Caco-2 (cell line): ENCODE results near the gene SH3BP2. TPM values are rescaled to one million over a fixed set of nuclear protein-coding genes. Genes with fewer than 3 reads are reported as not detected.

Source experiments
- BruUV-seq: library from RNA; stranded (reverse); fragments of 400-500 nt; replicated peaks from 2 replicates; lab custom pipeline; 2021; lab: Mats Ljungman, UMichigan
- CTCF ChIA-PET: fragments of 300-600 bp; sonication (Branson Sonifier 250); formaldehyde crosslinking; loops from one replicate; lab custom pipeline; 2022; ENCODE audit warnings: antibody characterized with exemption; lab: Charles Lee
- POLR2A ChIA-PET: fragments of 300-600 bp; sonication (Branson Sonifier 250); formaldehyde crosslinking; loops from one replicate; lab custom pipeline; 2022; ENCODE audit warnings: antibody characterized with exemption; lab: Charles Lee
- DNase-seq, 2 experiments: peaks; one replicate each; pipeline versions ENCODE4 v3.0.0 to v3.0.0-alpha.2; 2020 to 2022
- H3K27me3 ChIP-seq: replicated peaks from 2 replicates; pipeline ENCODE4 v1.6.0; 2011; ENCODE audit warnings: low read length; ENCODE audit not compliant: control insufficient read depth, insufficient read depth
- H3K36me3 ChIP-seq: 2 replicates; pipeline ENCODE4 v1.5.1; 2011; ENCODE audit warnings: low read length; ENCODE audit not compliant: control insufficient read depth, insufficient read depth
- H3K4me1 ChIP-seq: fragments of 250-450 bp; sonication (Bioruptor Pico); 2 replicates; pipeline ENCODE4 v1.5.1; 2020; ENCODE audit warnings: mild to moderate bottlenecking
- H3K4me3 ChIP-seq: 2 replicates; pipeline ENCODE4 v1.5.1; 2011; ENCODE audit warnings: low read depth, mild to moderate bottlenecking, control low read depth, low read length
- H3K9me3 ChIP-seq: fragments of 250-450 bp; sonication (Bioruptor Pico); 2 replicates; pipeline ENCODE4 v1.5.1; 2020; ENCODE audit warnings: mild to moderate bottlenecking, moderate library complexity
- H3K27ac Mint-ChIP-seq: one replicate; pipeline ENCODE4 v1.8.0; 2022; ENCODE audit warnings: mixed read lengths; ENCODE audit not compliant: unreplicated experiment
- H3K27me3 Mint-ChIP-seq: one replicate; pipeline ENCODE4 v1.8.0; 2022; ENCODE audit warnings: mixed read lengths; ENCODE audit not compliant: insufficient read depth, unreplicated experiment
- H3K36me3 Mint-ChIP-seq: one replicate; pipeline ENCODE4 v1.8.0; 2022; ENCODE audit warnings: mild to moderate bottlenecking, mixed read lengths; ENCODE audit not compliant: insufficient read depth, unreplicated experiment
- H3K4me1 Mint-ChIP-seq: one replicate; pipeline ENCODE4 v1.8.0; 2022; ENCODE audit warnings: low read depth, mixed read lengths; ENCODE audit not compliant: unreplicated experiment
- H3K4me3 Mint-ChIP-seq: one replicate; pipeline ENCODE4 v1.8.0; 2022; ENCODE audit warnings: mild to moderate bottlenecking, moderate library complexity, mixed read lengths; ENCODE audit not compliant: unreplicated experiment
- H3K9me3 Mint-ChIP-seq: one replicate; pipeline ENCODE4 v1.8.0; 2022; ENCODE audit warnings: mixed read lengths; ENCODE audit not compliant: unreplicated experiment
- intact Hi-C: fragments of 100-400 bp; cut with micrococcal nuclease; formaldehyde crosslinking; loops from one replicate; pipeline ENCODE4 v1.10.0; 2022; ENCODE audit not compliant: unreplicated experiment
- total RNA-seq: library from RNA; stranded (reverse); gene quantifications from 2 replicates; pipeline ENCODE4 v1.2.3, GENCODE V29; 2022
- TF ChIP-seq, protein P1 (sequence below), 2 experiments: fragments of 200-600 bp in 1 of 2; IDR thresholded peaks; 1 replicate in 1 of 2; 2 replicates in 1 of 2; pipeline versions ENCODE4 v1.5.1 to v1.8.0; 2011 to 2022; ENCODE audit warnings: antibody characterized with exemption in 1 of 2, control low read depth in 1 of 2, inconsistent platforms in 1 of 2, low read depth in 1 of 2, low read length in 1 of 2, mild to moderate bottlenecking in 1 of 2, moderate library complexity in 1 of 2; ENCODE audit not compliant: insufficient read depth in 1 of 2, severe bottlenecking in 1 of 2, unreplicated experiment in 1 of 2

Gene SH3BP2
- total RNA-seq, 1 experiment from 2014 or later: 44.4 TPM

DNA sequence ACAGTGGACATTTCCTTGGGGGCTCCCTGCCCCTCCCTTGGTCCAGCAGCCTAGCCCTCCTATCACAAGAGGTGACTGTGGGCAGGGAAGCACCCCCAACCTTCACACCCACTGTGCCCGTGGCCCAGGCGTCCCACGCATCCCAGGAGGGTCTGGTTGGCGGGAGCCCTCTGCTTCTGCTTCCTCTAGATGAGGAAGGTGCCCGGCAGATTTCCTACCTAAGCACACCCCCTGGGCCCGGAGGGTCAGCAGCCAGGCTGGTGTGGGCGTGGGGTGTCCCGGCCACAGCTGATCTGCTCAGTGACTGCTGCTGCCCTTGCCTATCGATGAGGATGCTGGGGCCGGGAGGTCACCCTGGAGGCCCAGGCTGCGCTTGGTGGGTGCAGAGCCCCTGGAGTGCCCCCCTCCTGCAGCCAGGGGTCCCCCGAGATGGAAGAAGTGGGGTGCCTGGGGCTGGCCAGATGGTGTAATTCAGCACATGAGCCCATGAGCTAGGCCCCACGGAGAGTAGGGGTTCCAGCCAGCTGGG, 12.2 kb downstream of the SH3BP2 start:
- H3K9me3 ChIP-seq: no peaks in the 10 kb centered on the region
- Mint-ChIP-seq H3K36me3 (no peaks in the 10 kb centered on the region), H3K4me1 (no peaks in the 10 kb centered on the region), H3K27me3 (no peaks in the 10 kb centered on the region), H3K9me3 (no peaks in the 10 kb centered on the region), H3K4me3 (no peak overlapping the region), H3K27ac (no peak overlapping the region)
- no peaks in the 10 kb centered on the region for H3K36me3 ChIP-seq
- 0 out of 2 replicates have a peak, but pooled peaks cover 3% of the 10 kb centered on the region for H3K4me1 ChIP-seq
- POLR2A ChIA-PET: no interaction called here
- CTCF ChIA-PET: no interaction called here
- TF ChIP-seq, protein P1, sequence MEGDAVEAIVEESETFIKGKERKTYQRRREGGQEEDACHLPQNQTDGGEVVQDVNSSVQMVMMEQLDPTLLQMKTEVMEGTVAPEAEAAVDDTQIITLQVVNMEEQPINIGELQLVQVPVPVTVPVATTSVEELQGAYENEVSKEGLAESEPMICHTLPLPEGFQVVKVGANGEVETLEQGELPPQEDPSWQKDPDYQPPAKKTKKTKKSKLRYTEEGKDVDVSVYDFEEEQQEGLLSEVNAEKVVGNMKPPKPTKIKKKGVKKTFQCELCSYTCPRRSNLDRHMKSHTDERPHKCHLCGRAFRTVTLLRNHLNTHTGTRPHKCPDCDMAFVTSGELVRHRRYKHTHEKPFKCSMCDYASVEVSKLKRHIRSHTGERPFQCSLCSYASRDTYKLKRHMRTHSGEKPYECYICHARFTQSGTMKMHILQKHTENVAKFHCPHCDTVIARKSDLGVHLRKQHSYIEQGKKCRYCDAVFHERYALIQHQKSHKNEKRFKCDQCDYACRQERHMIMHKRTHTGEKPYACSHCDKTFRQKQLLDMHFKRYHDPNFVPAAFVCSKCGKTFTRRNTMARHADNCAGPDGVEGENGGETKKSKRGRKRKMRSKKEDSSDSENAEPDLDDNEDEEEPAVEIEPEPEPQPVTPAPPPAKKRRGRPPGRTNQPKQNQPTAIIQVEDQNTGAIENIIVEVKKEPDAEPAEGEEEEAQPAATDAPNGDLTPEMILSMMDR (IDR thresholded peaks at IDR 0.05; ENCODE audit: insufficient read depth in 1 of 2, low read depth in 1 of 2, low read length in 1 of 2, severe bottlenecking in 1 of 2, unreplicated experiment in 1 of 2): no peak
- intact Hi-C loops: no loop called here
- no peaks in the 10 kb centered on the region for H3K27me3 ChIP-seq
- DNase-seq: no peak
- BruUV-seq: no TSS peak
- no peak overlapping the region for H3K4me3 ChIP-seq

DNA sequence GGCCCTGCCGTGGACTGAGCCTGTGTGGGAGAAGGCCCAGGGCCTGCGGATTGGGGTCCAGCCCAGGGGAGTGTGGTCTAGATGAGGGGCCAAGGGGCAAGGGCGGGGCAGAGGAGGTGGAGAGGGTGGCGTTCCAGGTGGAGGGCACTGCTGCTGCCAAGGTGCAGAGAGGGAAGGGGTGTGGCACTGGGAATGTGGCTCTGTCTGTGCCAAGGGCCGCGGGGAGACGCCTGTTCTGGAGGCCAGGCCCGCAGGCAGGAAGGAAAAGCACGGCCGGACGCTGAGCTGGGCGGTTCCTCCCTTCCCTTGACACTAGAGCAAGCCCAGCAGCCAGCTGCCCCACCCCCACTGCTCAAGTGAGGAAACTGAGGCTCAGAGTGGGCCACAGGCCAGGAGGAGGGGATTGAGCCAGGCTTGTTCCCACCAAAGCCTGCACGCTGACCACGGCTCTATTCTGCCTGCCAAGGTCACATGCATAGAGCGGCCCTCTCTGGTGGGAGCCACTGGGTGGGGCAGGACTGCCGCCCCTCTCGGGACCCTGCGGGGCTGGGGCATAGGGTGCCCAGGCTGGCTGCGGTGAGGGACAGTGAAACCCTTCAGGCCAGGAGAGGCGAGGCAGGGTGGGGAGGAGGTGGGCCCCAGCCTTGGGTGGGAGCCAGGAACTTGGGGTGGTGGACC, 13.0 kb downstream of the SH3BP2 start:
- TF ChIP-seq, protein P1 (IDR thresholded peaks at IDR 0.05; ENCODE audit: insufficient read depth in 1 of 2, low read depth in 1 of 2, low read length in 1 of 2, severe bottlenecking in 1 of 2, unreplicated experiment in 1 of 2): no peak
- Histone ChIP-seq H3K9me3 (no peaks in the 10 kb centered on the region), H3K4me1 (0 out of 2 replicates have a peak, but pooled peaks cover 3% of the 10 kb centered on the region), H3K4me3 (no peak overlapping the region), H3K36me3 (no peaks in the 10 kb centered on the region), H3K27me3 (no peaks in the 10 kb centered on the region)
- Mint-ChIP-seq H3K4me3 (no peak overlapping the region), H3K4me1 (no peaks in the 10 kb centered on the region), H3K27me3 (no peaks in the 10 kb centered on the region), H3K27ac (no peak overlapping the region), H3K9me3 (no peaks in the 10 kb centered on the region), H3K36me3 (no peaks in the 10 kb centered on the region)
- intact Hi-C loops: no loop called here
- ChIA-PET POLR2A (no interaction called here), CTCF (no interaction called here)
- BruUV-seq: no TSS peak
- DNase-seq: no peak

DNA sequence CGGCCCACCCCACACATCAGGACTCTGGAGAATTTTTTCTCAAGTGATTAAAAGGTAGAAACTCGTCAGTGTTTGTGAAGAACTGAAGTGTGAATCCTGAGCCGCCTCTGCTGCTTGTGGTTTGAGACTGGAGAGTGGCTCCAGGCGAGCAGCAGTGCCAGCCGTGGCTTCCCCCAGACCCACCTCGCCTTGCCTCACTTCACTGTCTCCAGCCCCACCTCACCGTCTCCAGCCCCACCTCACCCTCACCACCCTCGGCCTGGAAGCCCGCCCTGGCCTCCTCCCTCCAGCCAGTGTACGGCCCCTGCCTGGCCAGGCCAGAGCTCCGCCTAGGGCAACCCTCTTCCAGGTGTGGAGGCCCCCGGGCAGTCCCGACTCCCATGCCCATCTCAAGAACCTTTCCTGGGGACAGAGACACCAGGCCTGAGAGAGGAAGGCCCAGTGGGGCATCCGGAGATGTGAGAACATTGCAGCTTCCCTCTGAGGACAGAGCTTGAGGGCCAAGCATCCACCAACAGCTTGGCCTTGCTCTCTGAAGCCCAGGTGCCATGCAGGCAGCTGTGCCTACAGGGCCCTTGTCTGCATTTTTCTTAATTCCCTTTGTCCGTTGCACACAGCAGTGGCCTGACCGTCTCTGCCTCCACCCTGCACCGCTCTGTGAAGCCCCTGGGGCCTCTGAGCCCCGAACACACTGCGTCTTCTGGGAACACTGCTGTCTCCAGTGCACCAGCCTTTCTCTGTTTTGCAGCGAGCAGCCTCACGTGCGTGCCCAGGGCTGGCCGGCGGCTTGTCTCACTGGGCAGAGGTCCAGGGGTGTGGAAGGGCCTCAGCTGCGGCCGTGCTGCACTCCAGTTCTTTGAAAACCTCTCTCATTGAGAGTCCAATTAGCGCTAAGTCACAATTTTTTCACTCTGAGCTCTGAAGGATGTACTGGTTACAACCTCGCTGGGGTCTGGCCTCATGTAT, 13.8 kb downstream of the SH3BP2 start:
- BruUV-seq: no TSS peak

More for the DNA sequence above, 13.8 kb downstream of the SH3BP2 start:
- CTCF ChIA-PET: no interaction called here
- H3K4me1 ChIP-seq: no peaks in the 10 kb centered on the region
- H3K4me3 ChIP-seq: no peak overlapping the region
- H3K27me3 ChIP-seq: no peaks in the 10 kb centered on the region
- Mint-ChIP-seq H3K27me3 (no peaks in the 10 kb centered on the region), H3K27ac (no peak overlapping the region), H3K36me3 (peaks cover 2% of the 10 kb centered on the region), H3K9me3 (no peaks in the 10 kb centered on the region), H3K4me3 (no peak overlapping the region), H3K4me1 (no peaks in the 10 kb centered on the region)
- intact Hi-C loops: no loop called here
- POLR2A ChIA-PET: no interaction called here
- H3K9me3 ChIP-seq: no peaks in the 10 kb centered on the region
- TF ChIP-seq, protein P1 (IDR thresholded peaks at IDR 0.05; ENCODE audit: insufficient read depth in 1 of 2, low read depth in 1 of 2, low read length in 1 of 2, severe bottlenecking in 1 of 2, unreplicated experiment in 1 of 2): no peak
- no peaks in the 10 kb centered on the region for H3K36me3 ChIP-seq
- no peak for DNase-seq
